Liver (tissue), 2 donors: ENCODE results near the gene RAB28.

Source experiments
- CTCF ChIP-seq: fragments of 150-350 bp; IDR thresholded peaks from 2 replicates; pipeline ENCODE4 v1.5.1; 2017; ENCODE audit warnings: improper control_type of control experiment, low read depth, low read length; ENCODE audit not compliant: missing input control
- REST ChIP-seq: IDR thresholded peaks from 2 replicates; pipeline ENCODE4 v1.6.1; 2016; ENCODE audit warnings: antibody characterized with exemption, mild to moderate bottlenecking
- donor health status: healthy.

GRCh38 chr4:13415068-13415785 is 68.9 kb downstream of the RAB28 start:
- TF ChIP-seq REST (no peak), CTCF (no peak)
